Bronchial epithelial cell (primary cell): ENCODE results near the gene PARP15. TPM values are rescaled to one million over a fixed set of nuclear protein-coding genes. Genes with fewer than 3 reads are reported as not detected.

Experiments
- DNase-seq: peaks from one replicate; pipeline ENCODE4 v3.0.0-alpha.2; 2010; ENCODE audit warnings: low read depth
- FAIRE-seq: peaks from 2 replicates; lab custom pipeline; 2011; peaks lifted over from hg19 to GRCh38; lab: Jason Lieb, UNC
- H3K27me3 ChIP-seq: 2 replicates; pipeline ENCODE4 v1.5.1; 2011; ENCODE audit warnings: low read length; ENCODE audit not compliant: control insufficient read depth, insufficient read depth
- H3K36me3 ChIP-seq: 2 replicates; pipeline ENCODE4 v1.5.1; 2011; ENCODE audit warnings: low read length; ENCODE audit not compliant: control insufficient read depth, insufficient read depth
- H3K4me3 ChIP-seq: 2 replicates; pipeline ENCODE4 v1.5.1; 2011; ENCODE audit warnings: mild to moderate bottlenecking, low read depth, low read length, control low read depth
- total RNA-seq: library from RNA; depleted of rRNA; stranded (reverse); fragments of >200 nt; gene quantifications from 2 replicates; pipeline ENCODE4 v1.2.1, GENCODE V29; 2014
- TF ChIP-seq, protein P1 (sequence below): IDR thresholded peaks from 2 replicates; pipeline ENCODE4 v1.5.1; 2011; ENCODE audit warnings: mild to moderate bottlenecking, moderate library complexity, low read length, control low read depth, inconsistent platforms; ENCODE audit not compliant: insufficient read depth, severe bottlenecking

PARP15 gene
- total RNA-seq, 1 donor from 2014 or later, result 0.26 TPM

DNA sequence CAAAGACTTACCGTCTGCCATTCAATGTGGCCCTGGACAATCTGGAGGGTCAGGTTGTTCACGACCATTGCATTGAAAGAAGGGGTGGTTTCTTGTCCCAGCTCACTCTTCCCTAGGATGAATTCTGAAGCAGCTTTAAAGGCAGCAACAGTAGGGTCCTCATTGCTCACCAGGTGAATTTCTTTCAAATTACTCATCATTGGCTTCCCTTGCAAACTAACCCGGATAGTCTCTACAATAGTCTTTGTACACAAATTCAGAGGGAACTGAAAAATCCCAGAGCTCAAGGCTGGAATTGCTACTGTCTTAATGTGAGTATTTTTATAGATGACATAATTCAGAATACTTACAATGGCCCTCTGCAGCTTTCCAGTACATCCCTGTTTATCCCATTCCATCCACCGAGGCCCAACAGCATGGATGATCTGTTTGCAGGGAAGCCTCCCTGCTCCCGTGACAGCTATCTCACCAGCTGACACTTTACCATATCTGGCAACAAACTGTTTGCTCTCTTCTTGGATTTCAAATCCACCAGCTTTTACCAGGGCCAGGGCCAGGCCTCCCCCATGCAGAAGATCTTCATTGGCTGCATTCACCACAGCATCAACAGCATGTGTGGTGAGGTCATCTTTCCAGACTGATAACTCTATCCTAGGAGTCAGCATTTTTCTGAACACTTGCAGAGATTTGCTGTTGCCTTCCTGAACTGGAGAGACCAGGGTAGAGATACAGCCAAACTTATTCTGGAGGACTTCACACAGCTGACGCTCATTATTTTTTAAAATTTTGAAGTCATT is 22.0 kb upstream of the PARP15 start:
- Histone ChIP-seq H3K27me3 (no peaks in the 10 kb centered on the region), H3K4me3 (no peak overlapping the region), H3K36me3 (peaks cover 9% of the 10 kb centered on the region)
- no peak for FAIRE-seq
- peak; percentile 47 for DNase-seq
- TF ChIP-seq, protein P1, sequence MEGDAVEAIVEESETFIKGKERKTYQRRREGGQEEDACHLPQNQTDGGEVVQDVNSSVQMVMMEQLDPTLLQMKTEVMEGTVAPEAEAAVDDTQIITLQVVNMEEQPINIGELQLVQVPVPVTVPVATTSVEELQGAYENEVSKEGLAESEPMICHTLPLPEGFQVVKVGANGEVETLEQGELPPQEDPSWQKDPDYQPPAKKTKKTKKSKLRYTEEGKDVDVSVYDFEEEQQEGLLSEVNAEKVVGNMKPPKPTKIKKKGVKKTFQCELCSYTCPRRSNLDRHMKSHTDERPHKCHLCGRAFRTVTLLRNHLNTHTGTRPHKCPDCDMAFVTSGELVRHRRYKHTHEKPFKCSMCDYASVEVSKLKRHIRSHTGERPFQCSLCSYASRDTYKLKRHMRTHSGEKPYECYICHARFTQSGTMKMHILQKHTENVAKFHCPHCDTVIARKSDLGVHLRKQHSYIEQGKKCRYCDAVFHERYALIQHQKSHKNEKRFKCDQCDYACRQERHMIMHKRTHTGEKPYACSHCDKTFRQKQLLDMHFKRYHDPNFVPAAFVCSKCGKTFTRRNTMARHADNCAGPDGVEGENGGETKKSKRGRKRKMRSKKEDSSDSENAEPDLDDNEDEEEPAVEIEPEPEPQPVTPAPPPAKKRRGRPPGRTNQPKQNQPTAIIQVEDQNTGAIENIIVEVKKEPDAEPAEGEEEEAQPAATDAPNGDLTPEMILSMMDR, result no peak

DNA sequence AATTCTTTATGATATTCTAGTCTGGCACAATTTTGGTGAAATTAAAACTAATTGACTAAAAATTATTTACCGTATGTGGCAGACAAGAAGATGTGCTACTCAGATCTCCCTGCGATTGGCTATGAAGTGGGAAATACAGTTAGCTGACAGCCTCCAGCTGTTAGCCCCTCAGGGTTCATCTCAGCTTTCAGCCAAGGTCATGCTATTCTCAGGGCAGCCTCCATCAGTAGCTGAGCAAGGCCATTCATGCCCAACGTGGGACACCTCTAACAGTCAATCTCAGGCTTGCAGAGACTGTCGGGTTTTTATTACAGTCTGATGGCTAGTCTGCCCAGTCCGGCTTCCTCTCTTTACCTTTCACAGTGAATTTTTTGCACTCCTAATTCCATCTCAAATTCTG is 20.1 kb upstream of the PARP15 start:
- TF ChIP-seq, protein P1, result no peak
- no peaks in the 10 kb centered on the region for H3K27me3 ChIP-seq
- no peak for FAIRE-seq
- H3K36me3 ChIP-seq, result peaks cover 7% of the 10 kb centered on the region
- H3K4me3 ChIP-seq, result no peak overlapping the region
- DNase-seq, result no peak

DNA sequence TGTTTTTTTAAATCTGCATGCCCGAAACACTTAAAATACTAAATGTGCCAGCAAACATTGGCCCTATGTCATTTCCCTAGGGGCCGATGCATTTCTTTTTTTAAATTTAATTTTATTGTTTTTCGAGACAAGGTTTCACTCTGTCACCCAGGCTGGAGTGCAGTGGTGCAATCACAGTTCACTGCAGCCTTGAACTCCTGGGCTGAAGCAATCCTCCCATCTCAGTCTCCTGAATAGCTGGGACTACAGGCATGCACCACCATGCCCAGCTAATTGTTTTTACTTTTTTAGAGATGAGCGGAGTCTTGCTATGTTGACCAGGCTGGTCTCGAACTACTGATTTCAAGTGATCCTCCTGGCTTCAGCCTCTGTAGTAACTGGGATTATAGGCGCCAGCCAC is 18.8 kb upstream of the PARP15 start:
- TF ChIP-seq, protein P1, result no peak
- DNase-seq, result no peak
- no peak overlapping the region for H3K4me3 ChIP-seq
- no peak for FAIRE-seq
- H3K27me3 ChIP-seq, result no peaks in the 10 kb centered on the region
- H3K36me3 ChIP-seq, result peaks cover 7% of the 10 kb centered on the region

DNA sequence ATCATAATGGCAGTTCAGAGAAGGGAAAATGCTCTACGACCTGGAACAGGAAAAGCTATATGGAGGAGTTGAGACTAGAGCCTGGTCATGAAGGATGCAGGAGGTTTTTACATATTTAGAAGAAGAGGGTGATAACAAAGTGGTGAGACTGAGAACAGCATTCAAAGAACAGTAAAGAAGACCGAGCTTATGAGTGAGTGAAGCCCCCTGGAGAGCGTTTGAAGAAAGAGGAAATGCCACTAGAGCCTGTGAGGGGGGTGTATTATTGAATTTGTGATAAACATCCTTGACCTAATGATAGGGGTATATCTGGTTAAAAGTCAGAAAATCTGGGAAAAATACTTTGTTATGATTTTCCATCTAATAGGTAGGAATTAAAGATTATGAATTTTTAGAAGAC is 17.5 kb upstream of the PARP15 start:
- Histone ChIP-seq H3K27me3 (no peaks in the 10 kb centered on the region), H3K4me3 (no peak overlapping the region), H3K36me3 (peaks cover 7% of the 10 kb centered on the region)
- TF ChIP-seq, protein P1, result no peak
- FAIRE-seq (no peak), DNase-seq (no peak)

DNA sequence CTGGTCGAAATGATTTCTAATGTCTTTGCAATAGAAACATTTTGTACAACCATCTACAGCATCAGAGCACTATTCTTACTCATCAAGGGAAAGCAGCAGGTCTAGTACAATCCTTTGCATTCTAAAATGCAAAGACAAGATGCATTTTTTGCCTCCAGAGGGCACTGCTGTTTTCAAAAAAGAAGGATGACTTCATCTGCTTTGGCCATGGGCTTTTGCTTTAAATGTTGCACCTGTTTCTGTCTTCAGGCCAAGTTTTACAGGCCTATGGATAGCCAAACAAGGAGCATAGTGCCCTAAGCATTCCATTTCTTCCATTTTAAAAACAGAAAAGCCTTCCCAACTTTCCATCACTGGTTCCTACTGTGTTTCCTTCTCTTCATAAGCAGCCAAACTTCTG is 16.8 kb upstream of the PARP15 start:
- DNase-seq, result peak; percentile 72
- H3K27me3 ChIP-seq, result no peaks in the 10 kb centered on the region
- TF ChIP-seq, protein P1, result peak; percentile 69
- H3K36me3 ChIP-seq, result peaks cover 6% of the 10 kb centered on the region
- no peak for FAIRE-seq
- no peak overlapping the region for H3K4me3 ChIP-seq
